ENCODE data around the gene NTSR1. TPM values are rescaled to one million over a fixed set of nuclear protein-coding genes. Genes with fewer than 3 reads are reported as not detected.

The NTSR1 gene
- total and polyA plus RNA-seq, 2 experiments from 2014 or later = 0.15 to 1.4 TPM

- Mint-ChIP-seq H3K36me3 (ENCODE audit: low read depth) (no peaks in the 10 kb centered on the region), H3K9me3 (no peaks in the 10 kb centered on the region), H3K27ac (no peak overlapping the region), H3K4me1 (no peaks in the 10 kb centered on the region; the same call in none of the 3 replicates), H3K27me3 (ENCODE audit: insufficient read depth, low read depth, poor library complexity) (peaks cover 2% of the 10 kb centered on the region), H3K4me3 (no peak overlapping the region)
- H3F3A ChIP-seq (replicated peaks; ENCODE audit: low read depth) = no peaks in the 10 kb centered on the region
- no peaks in the 10 kb centered on the region for H3K79me2 ChIP-seq (replicated peaks; ENCODE audit: insufficient read depth)
- H3K27ac ChIP-seq (ENCODE audit: low read depth) = no peak overlapping the region
- H3K36me3 ChIP-seq (ENCODE audit: insufficient read depth) = no peaks in the 10 kb centered on the region
- H2AFZ ChIP-seq = no peak overlapping the region
- no peaks in the 10 kb centered on the region for H3K9me2 ChIP-seq (ENCODE audit: insufficient read depth)
- H3K4me3 ChIP-seq = no peak overlapping the region
- TF ChIP-seq ZNF462 (CRISPR knock-in tag; IDR thresholded peaks at IDR 0.05) (no peak), STAT1 (IDR thresholded peaks at IDR 0.05; ENCODE audit: unreplicated experiment) (no peak), ZNF114 (CRISPR knock-in tag; IDR thresholded peaks at IDR 0.05) (no peak)
- DNase-seq (ENCODE audit: low spot score) (no peak), ATAC-seq (no peak)
- H3K27me3 ChIP-seq (ENCODE audit: insufficient read depth) = no peaks in the 10 kb centered on the region
- H3K4me1 ChIP-seq (ENCODE audit: insufficient read depth) = no peaks in the 10 kb centered on the region
- no peak overlapping the region for H3K4me2 ChIP-seq
- no peaks in the 10 kb centered on the region for H4K20me1 ChIP-seq (replicated peaks; ENCODE audit: insufficient read depth)
Observed at GRCh38 chr20:62761759-62762131, 53.1 kb downstream of the NTSR1 start.

DNA sequence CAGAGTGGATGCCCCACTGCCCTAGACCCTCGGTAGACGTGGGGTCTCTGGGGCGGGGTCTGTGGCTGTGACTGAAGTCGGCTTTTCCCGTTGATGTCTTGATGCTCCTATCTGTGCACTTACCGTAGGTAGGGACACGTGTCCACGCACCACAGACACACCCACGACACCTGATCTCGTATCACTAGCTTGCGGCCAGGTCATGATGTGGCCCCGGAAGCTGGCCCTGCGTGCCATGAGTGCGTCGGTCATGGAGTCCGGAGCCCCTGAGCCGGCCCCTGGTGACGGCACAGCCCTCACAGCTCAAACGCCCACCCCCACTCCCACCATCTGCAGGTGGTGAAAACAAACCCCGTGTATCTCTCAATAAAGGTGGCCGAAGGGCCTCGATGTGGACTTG is 53.7 kb downstream of the NTSR1 start:
- ATAC-seq (no peak), DNase-seq (ENCODE audit: low spot score) (no peak)
- Histone ChIP-seq H3K9me2 (ENCODE audit: insufficient read depth) (no peaks in the 10 kb centered on the region), H3K27ac (ENCODE audit: low read depth) (no peak overlapping the region), H3K4me2 (no peak overlapping the region), H3K79me2 (replicated peaks; ENCODE audit: insufficient read depth) (no peaks in the 10 kb centered on the region), H2AFZ (no peak overlapping the region), H3K27me3 (ENCODE audit: insufficient read depth) (no peaks in the 10 kb centered on the region), H3F3A (replicated peaks; ENCODE audit: low read depth) (no peaks in the 10 kb centered on the region), H4K20me1 (replicated peaks; ENCODE audit: insufficient read depth) (no peaks in the 10 kb centered on the region), H3K4me3 (no peak overlapping the region), H3K36me3 (ENCODE audit: insufficient read depth) (no peaks in the 10 kb centered on the region), H3K4me1 (ENCODE audit: insufficient read depth) (no peaks in the 10 kb centered on the region)
- Mint-ChIP-seq H3K36me3 (ENCODE audit: low read depth) (no peaks in the 10 kb centered on the region), H3K27me3 (ENCODE audit: insufficient read depth, low read depth, poor library complexity) (peaks cover 3% of the 10 kb centered on the region), H3K9me3 (no peaks in the 10 kb centered on the region), H3K4me1 (no peaks in the 10 kb centered on the region; the same call in none of the 3 replicates), H3K4me3 (no peak overlapping the region), H3K27ac (no peak overlapping the region)
- no peak for TF ChIP-seq CREB1 (CRISPR knock-in tag; IDR thresholded peaks at IDR 0.05; ENCODE audit: low read depth)
- TF ChIP-seq STAT1 (IDR thresholded peaks at IDR 0.05; ENCODE audit: unreplicated experiment) = no peak
- TF ChIP-seq, protein P1, sequence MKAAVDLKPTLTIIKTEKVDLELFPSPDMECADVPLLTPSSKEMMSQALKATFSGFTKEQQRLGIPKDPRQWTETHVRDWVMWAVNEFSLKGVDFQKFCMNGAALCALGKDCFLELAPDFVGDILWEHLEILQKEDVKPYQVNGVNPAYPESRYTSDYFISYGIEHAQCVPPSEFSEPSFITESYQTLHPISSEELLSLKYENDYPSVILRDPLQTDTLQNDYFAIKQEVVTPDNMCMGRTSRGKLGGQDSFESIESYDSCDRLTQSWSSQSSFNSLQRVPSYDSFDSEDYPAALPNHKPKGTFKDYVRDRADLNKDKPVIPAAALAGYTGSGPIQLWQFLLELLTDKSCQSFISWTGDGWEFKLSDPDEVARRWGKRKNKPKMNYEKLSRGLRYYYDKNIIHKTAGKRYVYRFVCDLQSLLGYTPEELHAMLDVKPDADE (IDR thresholded peaks at IDR 0.05) = no peak
- no peak for TF ChIP-seq CTCF (conservative IDR thresholded peaks at IDR 0.05; ENCODE audit: low read depth in 2 of 2)
- no peak for TF ChIP-seq JUNB (IDR thresholded peaks at IDR 0.05; ENCODE audit: unreplicated experiment)
- no peak for TF ChIP-seq EZH2phosphoT487 (IDR thresholded peaks at IDR 0.05; ENCODE audit: unreplicated experiment)

All from GM23338 (cell line).